Activated CD4-positive, alpha-beta T cell treated with anti-CD3 and anti-CD28 coated beads, Interleukin-2, amount 10 ng/mL, durations not matched to agents 7 days and 5 days (primary cell): Measurements from ENCODE around the gene ISG20L2. TPM values are rescaled to one million over a fixed set of nuclear protein-coding genes. Genes with fewer than 3 reads are reported as not detected.
A peak's percentile ranks its signal among the peaks of the same experiment; 100 is the strongest.

Experiments used
- CTCF ChIA-PET: fragments of 350-600 bp; sonication (Branson Sonifier 250); formaldehyde crosslinking; loops from one replicate; lab custom pipeline; 2021; ENCODE audit warnings: antibody characterized with exemption; lab: Charles Lee
- POLR2A ChIA-PET: fragments of 350-600 bp; sonication (Branson Sonifier 250); formaldehyde crosslinking; loops from one replicate; lab custom pipeline; 2021; ENCODE audit warnings: antibody characterized with exemption; lab: Charles Lee
- DNase-seq: peaks from one replicate; pipeline ENCODE4 v3.0.0-alpha.2; 2020
- H3K27ac Mint-ChIP-seq: one replicate; pipeline ENCODE4 v1.8.0; 2021; ENCODE audit warnings: mild to moderate bottlenecking, moderate library complexity, mixed read lengths
- H3K27me3 Mint-ChIP-seq: one replicate; pipeline ENCODE4 v1.8.0; 2021; ENCODE audit warnings: mixed read lengths
- H3K36me3 Mint-ChIP-seq: one replicate; pipeline ENCODE4 v1.8.0; 2021; ENCODE audit warnings: low read depth, mixed read lengths
- H3K4me1 Mint-ChIP-seq: one replicate; pipeline ENCODE4 v1.8.0; 2021; ENCODE audit warnings: mixed read lengths
- H3K4me3 Mint-ChIP-seq: one replicate; pipeline ENCODE4 v1.8.0; 2021; ENCODE audit warnings: mild to moderate bottlenecking, moderate library complexity, mixed read lengths
- H3K9me3 Mint-ChIP-seq: one replicate; pipeline ENCODE4 v1.8.0; 2021; ENCODE audit warnings: mixed read lengths
- total RNA-seq, 2 experiments: library from RNA; stranded (reverse); gene quantifications; one replicate each; pipeline ENCODE4 v1.2.3, GENCODE V29; 2021

The ISG20L2 gene
- total RNA-seq, 2 experiments from 2014 or later, result 47.0 to 58.0 TPM

DNA sequence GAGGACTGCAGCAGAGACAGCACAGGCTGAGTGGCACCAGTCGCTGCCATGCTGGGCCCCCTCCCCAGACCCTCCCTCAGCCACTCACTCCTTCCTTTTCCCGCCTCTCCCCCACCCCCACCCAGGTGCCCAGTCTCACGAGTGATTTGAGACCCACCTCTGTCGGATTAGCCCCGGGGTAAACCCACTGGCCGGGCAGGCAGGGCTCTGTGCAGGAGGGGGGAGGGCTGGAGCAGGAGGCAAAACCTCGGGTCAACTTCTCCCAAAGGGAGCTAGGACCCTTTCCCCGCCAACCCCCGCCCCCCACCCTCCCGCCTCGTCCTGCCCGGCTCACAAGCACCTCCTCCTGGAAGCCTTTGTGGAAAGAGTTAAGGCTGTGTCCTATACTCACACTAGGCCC is 15.8 kb upstream of the ISG20L2 start:
- no peak for DNase-seq
- no peak overlapping the region for H3K27ac Mint-ChIP-seq
- H3K4me1 Mint-ChIP-seq, result peaks cover 74% of the 10 kb centered on the region
- H3K9me3 Mint-ChIP-seq, result no peaks in the 10 kb centered on the region
- ChIA-PET POLR2A (no interaction called here), CTCF (interaction anchor here (1.2 to 5.6 kb wide), 2 partner anchors 13 to 17 kb away, joined by 3 to 63 read pairs; partner anchors contain the start of genes ISG20L2 and METTL25B)
- peaks cover 61% of the 10 kb centered on the region for H3K36me3 Mint-ChIP-seq
- no peak overlapping the region for H3K4me3 Mint-ChIP-seq
- H3K27me3 Mint-ChIP-seq, result no peaks in the 10 kb centered on the region

DNA sequence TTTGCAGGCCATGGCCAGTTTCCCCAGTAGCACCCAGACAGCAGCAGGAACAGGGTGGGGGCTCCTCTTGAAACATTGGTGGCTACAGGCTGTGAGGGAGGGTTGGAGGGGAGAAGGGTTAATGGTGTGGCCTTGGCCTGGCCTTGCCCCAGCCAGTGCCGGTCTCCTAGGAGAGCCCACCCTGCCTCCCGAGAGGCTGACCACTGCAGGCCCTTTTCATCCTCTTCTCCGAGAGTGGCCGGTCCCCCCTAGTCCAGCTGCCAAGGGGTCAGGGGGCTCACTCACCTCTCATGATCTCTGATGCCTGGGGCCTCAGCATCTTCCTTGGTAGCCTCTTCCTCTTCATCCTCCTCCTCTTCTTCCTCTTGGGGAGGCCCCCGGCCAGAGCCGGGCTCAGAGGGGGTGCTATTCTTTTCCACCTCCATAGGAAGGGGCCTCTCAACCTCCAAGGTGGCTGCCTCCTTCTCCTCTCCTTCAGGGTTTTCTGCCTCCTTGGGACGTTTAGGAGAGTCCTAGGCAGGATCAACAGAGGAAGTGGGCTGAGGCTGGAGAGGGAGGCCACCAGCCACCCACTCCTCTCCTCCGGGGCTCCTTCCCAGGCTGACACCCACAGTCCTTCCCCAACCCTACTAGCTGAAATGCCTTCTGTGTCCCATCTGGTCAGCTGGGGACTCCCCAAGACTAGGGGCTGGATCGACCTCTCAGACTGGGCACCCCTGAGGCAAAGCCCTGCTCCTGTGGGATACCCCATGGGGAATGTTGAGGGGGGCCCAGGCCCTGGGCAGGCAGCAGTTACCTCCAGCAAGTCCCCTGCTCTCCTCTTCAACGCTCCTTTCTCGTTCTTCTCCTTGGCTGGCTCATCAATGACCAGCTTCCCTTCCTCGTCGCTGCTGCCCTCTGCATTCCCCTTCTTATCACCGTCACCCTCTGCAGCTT is 15.1 kb upstream of the ISG20L2 start:
- peaks cover 61% of the 10 kb centered on the region for H3K36me3 Mint-ChIP-seq
- POLR2A ChIA-PET, result interaction anchor here (1.3 kb wide), 1 partner anchor 7 kb away, joined by 3 read pairs; the partner anchor contains the start of gene HDGF
- peaks cover 74% of the 10 kb centered on the region for H3K4me1 Mint-ChIP-seq
- H3K9me3 Mint-ChIP-seq, result no peaks in the 10 kb centered on the region
- DNase-seq, result no peak
- no peaks in the 10 kb centered on the region for H3K27me3 Mint-ChIP-seq
- CTCF ChIA-PET, result interaction anchor here (5.6 kb wide), 1 partner anchor 16 kb away, joined by 63 read pairs; the partner anchor contains the start of genes ISG20L2 and METTL25B
- no peak overlapping the region for H3K4me3 Mint-ChIP-seq
- no peak overlapping the region for H3K27ac Mint-ChIP-seq

GRCh38 chr1:156742801-156743200 is 14.2 kb upstream of the ISG20L2 start:
- POLR2A ChIA-PET, result interaction anchor here (1.3 kb wide), 1 partner anchor 8 kb away, joined by 3 read pairs; the partner anchor contains the start of gene HDGF
- no peaks in the 10 kb centered on the region for H3K27me3 Mint-ChIP-seq
- no peak overlapping the region for H3K4me3 Mint-ChIP-seq
- H3K9me3 Mint-ChIP-seq, result no peaks in the 10 kb centered on the region
- no peak for DNase-seq
- H3K36me3 Mint-ChIP-seq, result peaks cover 60% of the 10 kb centered on the region
- peaks cover 68% of the 10 kb centered on the region for H3K4me1 Mint-ChIP-seq
- CTCF ChIA-PET, result interaction anchor here (2.0 to 5.6 kb wide), 2 partner anchors 16 to 24 kb away, joined by 5 to 63 read pairs; partner anchors contain the start of genes ISG20L2, METTL25B and PRCC
- H3K27ac Mint-ChIP-seq, result peak overlapping the region; percentile 31

DNA sequence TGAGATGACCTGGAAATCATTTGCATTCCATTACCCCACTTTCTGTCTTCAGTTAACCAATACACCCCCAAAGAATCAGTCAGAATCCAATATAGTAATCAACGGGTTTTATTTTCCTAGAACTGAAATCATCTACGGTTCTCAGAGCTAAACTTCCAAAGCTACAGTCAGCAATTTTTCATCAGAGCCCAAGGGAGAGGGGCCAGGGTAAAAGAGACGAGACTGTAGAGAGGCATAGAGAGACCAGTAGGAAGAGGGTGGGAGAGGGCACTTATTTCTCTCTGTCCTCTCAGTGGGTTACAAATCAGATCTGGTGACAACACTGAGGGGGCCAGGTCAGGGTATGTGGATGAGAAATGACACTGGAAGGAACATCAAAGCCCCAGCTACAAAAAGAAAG is 13.5 kb upstream of the ISG20L2 start:
- peaks cover 65% of the 10 kb centered on the region for H3K36me3 Mint-ChIP-seq
- no peaks in the 10 kb centered on the region for H3K27me3 Mint-ChIP-seq
- peak overlapping the region; percentile 95 for H3K27ac Mint-ChIP-seq
- CTCF ChIA-PET, result interaction anchor here (1.0 to 5.6 kb wide), 5 partner anchors 8 to 25 kb away, joined by 3 to 63 read pairs (median 5); partner anchors contain the start of genes HDGF, ISG20L2, METTL25B and PRCC
- H3K9me3 Mint-ChIP-seq, result no peaks in the 10 kb centered on the region
- POLR2A ChIA-PET, result interaction anchor here (1.1 to 1.6 kb wide), 3 partner anchors 9 to 14 kb away, joined by 3 to 7 read pairs (median 3); partner anchors contain the start of gene HDGF
- peaks cover 61% of the 10 kb centered on the region for H3K4me1 Mint-ChIP-seq
- no peak for DNase-seq
- H3K4me3 Mint-ChIP-seq, result peak overlapping the region; percentile 97

DNA sequence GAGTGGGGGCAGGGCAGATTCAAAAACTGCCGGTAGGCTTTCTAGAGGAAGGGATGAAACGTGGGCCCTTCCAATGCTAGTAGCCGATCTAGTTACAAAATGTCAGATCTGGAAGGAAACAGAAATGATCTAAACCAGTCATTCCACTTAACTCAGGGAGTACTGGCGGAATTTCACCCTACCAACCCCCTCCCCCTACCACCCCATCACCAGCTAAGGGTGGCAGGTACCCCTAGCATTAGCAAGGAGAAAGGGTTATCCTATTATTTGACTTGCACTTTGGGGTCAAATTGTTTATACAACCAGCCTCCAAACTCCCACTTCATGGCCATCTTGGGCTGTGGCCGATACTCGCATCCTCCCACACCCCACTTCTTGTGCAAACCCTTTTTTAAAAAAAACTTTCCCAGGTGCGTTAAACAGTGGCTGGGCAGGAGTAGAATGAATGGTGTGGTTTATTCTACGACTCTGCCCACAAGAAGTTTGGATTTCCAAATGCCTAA is 13.0 kb upstream of the ISG20L2 start:
- Mint-ChIP-seq H3K27ac (peak overlapping the region; percentile 95), H3K27me3 (no peaks in the 10 kb centered on the region), H3K9me3 (no peaks in the 10 kb centered on the region), H3K4me3 (peak overlapping the region; percentile 97), H3K36me3 (peaks cover 66% of the 10 kb centered on the region), H3K4me1 (peaks cover 59% of the 10 kb centered on the region)
- ChIA-PET POLR2A (interaction anchor here (0.9 to 1.6 kb wide), 4 partner anchors 10 to 26 kb away, joined by 3 to 12 read pairs (median 6); partner anchors contain the start of genes HDGF, ISG20L2, METTL25B and PRCC), CTCF (interaction anchor here (0.6 to 5.6 kb wide), 14 partner anchors 8 to 186 kb away, joined by 3 to 63 read pairs (median 4); partner anchors contain the start of genes HDGF, INSRR, ISG20L2 and METTL25B)
- DNase-seq, result no peak

DNA sequence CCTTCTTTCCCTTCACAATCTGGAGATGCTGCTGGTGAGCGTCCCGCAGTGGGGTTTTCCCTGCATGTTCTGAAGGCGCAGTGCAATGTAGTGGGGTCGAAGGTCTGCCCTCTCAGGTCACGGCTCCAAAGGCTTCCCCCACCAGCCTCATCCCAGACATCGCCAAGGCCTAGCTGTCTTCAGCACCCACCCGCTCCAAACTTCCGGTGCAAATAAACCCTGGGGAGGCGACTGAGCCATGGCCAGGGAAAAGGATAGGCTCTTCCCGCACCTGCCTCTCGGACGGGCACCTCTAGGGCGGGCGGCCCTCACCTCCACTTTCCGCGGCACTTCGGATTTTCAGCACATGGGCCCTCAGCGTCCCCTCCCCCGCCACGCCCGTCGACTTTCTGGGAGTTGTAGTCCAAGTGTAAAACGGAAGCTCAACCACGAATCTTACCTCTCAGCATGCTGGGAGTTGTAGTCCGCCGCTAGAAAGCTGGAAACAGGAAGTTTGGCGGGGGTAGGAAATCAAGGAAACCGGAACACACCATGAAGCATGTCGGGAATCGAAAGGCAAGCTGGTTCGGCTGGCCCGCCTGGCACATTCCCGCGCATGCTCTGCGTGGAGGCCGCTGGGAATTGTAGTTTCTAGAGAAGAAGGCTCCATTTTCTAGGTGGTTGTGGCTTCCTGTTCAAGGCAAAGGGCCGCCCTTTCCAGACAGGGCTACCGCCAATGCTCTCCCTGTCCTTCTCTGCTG is 12.3 kb upstream of the ISG20L2 start, which contains the start of gene MRPL24:
Gene MRPL24 (minus strand): TSS at position 348 of the 740 bp plus-strand sequence. CDS start 2,384 bp downstream, outside the sequence.
- no peaks in the 10 kb centered on the region for H3K9me3 Mint-ChIP-seq
- H3K4me1 Mint-ChIP-seq, result peaks cover 53% of the 10 kb centered on the region
- POLR2A ChIA-PET, result interaction anchor here (0.9 to 1.6 kb wide), 4 partner anchors 11 to 26 kb away, joined by 3 to 12 read pairs (median 6); partner anchors contain the start of genes HDGF, ISG20L2, METTL25B and PRCC
- peaks cover 65% of the 10 kb centered on the region for H3K36me3 Mint-ChIP-seq
- H3K27ac Mint-ChIP-seq, result peak within 1 kb of the TSS; percentile 95
- H3K4me3 Mint-ChIP-seq, result peak within 1 kb of the TSS; percentile 97
- peak; percentile 99 for DNase-seq
- no peaks in the 10 kb centered on the region for H3K27me3 Mint-ChIP-seq
- CTCF ChIA-PET, result interaction anchor here (0.6 to 5.6 kb wide), 13 partner anchors 9 to 186 kb away, joined by 3 to 63 read pairs (median 5); partner anchors contain the start of genes INSRR, ISG20L2, METTL25B and NTRK1

- peaks cover 47% of the 10 kb centered on the region for H3K4me1 Mint-ChIP-seq
- no peak for DNase-seq
- peak overlapping the region; percentile 97 for H3K4me3 Mint-ChIP-seq
- no peaks in the 10 kb centered on the region for H3K9me3 Mint-ChIP-seq
- H3K36me3 Mint-ChIP-seq, result peaks cover 65% of the 10 kb centered on the region
- ChIA-PET CTCF (interaction anchor here (1.0 to 5.6 kb wide), 6 partner anchors 8 to 120 kb away, joined by 3 to 63 read pairs (median 8); partner anchors contain the start of genes INSRR, ISG20L2, METTL25B and NTRK1), POLR2A (interaction anchor here (1.4 to 1.6 kb wide), 2 partner anchors 12 kb away, joined by 7 to 12 read pairs; partner anchors contain the start of genes HDGF, ISG20L2 and METTL25B)
- H3K27me3 Mint-ChIP-seq, result no peaks in the 10 kb centered on the region
- peak overlapping the region; percentile 95 for H3K27ac Mint-ChIP-seq
Measured at GRCh38 chr1:156740237-156740740, 11.7 kb upstream of the ISG20L2 start.

DNA sequence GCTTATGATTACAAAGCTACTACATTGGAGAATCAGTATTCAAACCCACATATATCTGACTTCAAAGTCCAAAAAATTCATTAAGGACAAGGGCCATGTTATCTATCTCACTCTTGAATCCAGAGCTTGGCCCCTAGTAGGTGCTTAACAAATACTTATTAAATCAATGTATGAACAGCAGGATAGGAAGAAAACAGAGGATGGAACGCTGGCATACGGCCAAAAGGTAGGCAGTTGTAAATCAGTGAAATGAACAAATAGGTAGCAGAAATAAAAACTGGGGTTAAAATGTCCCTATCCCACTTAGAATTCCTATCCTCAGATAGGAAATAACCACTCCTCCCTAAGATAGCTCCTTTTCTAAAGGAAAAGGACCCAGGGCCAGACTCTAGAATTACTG is 10.3 kb upstream of the ISG20L2 start:
- POLR2A ChIA-PET, result interaction anchor here (0.6 to 1.0 kb wide), 2 partner anchors 10 to 13 kb away, joined by 3 read pairs; partner anchors contain the start of genes HDGF, ISG20L2 and METTL25B
- no peaks in the 10 kb centered on the region for H3K9me3 Mint-ChIP-seq
- DNase-seq, result no peak
- H3K4me1 Mint-ChIP-seq, result peaks cover 40% of the 10 kb centered on the region
- CTCF ChIA-PET, result interaction anchor here (0.6 to 5.6 kb wide), 5 partner anchors 12 to 153 kb away, joined by 3 to 63 read pairs (median 3); partner anchors contain the start of genes ISG20L2 and METTL25B
- H3K27ac Mint-ChIP-seq, result no peak overlapping the region
- peaks cover 54% of the 10 kb centered on the region for H3K36me3 Mint-ChIP-seq
- no peak overlapping the region for H3K4me3 Mint-ChIP-seq
- no peaks in the 10 kb centered on the region for H3K27me3 Mint-ChIP-seq

DNA sequence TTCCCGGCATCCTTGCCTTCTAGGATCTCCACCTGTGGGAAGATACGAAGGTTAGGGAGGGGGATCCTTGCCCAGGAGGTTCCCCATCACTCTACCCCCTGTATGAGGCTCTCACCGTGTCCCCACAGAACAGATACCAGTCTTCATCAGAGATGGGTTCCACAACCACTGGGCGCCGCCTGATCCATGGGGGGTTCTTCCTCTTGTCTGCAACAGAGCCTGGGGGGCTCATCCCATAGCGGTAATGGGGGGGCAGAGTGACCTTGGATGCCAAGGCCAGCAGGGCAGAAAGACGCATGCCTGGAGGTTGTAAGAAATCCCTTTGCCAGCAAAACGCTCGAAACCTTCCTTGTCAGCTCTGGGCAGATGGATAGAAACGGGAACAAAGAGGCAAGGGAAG is 9.8 kb upstream of the ISG20L2 start:
- CTCF ChIA-PET, result interaction anchor here (1.0 to 5.6 kb wide), 4 partner anchors 11 to 154 kb away, joined by 3 to 63 read pairs (median 3); partner anchors contain the start of genes ISG20L2 and METTL25B

GRCh38 chr1:156733989-156734584 is 5.5 kb upstream of the ISG20L2 start:
- Mint-ChIP-seq H3K4me1 (peaks cover 21% of the 10 kb centered on the region), H3K9me3 (no peaks in the 10 kb centered on the region), H3K4me3 (no peak overlapping the region), H3K27me3 (no peaks in the 10 kb centered on the region), H3K36me3 (peaks cover 25% of the 10 kb centered on the region), H3K27ac (no peak overlapping the region)
- no peak for DNase-seq
- POLR2A ChIA-PET, result no interaction called here
- CTCF ChIA-PET, result interaction anchor here (0.6 to 2.3 kb wide), 4 partner anchors 8 to 361 kb away, joined by 3 to 16 read pairs (median 4); partner anchors contain the start of gene PRCC

More for the DNA sequence above, 9.8 kb upstream of the ISG20L2 start:
- POLR2A ChIA-PET, result interaction anchor here (0.6 to 1.0 kb wide), 2 partner anchors 10 to 13 kb away, joined by 3 read pairs; partner anchors contain the start of genes HDGF, ISG20L2 and METTL25B
- peaks cover 49% of the 10 kb centered on the region for H3K36me3 Mint-ChIP-seq
- no peaks in the 10 kb centered on the region for H3K9me3 Mint-ChIP-seq
- DNase-seq, result no peak
- peaks cover 36% of the 10 kb centered on the region for H3K4me1 Mint-ChIP-seq
- no peak overlapping the region for H3K4me3 Mint-ChIP-seq
- no peaks in the 10 kb centered on the region for H3K27me3 Mint-ChIP-seq
- H3K27ac Mint-ChIP-seq, result no peak overlapping the region
